Endothelial cell of umbilical vein (primary cell): ENCODE measurements around the gene TRIP13.

Experiments
- EZH2 ChIP-seq: IDR thresholded peaks from 2 replicates; pipeline ENCODE4 v1.6.1; 2012; ENCODE audit warnings: borderline replicate concordance, low read depth, mild to moderate bottlenecking, moderate library complexity, low read length, inconsistent platforms; ENCODE audit not compliant: severe bottlenecking
- FOS ChIP-seq: IDR thresholded peaks from 2 replicates; pipeline ENCODE4 v1.6.1; 2011; ENCODE audit warnings: mild to moderate bottlenecking, low read length, moderate library complexity, borderline replicate concordance; ENCODE audit not compliant: insufficient read depth
- JUN ChIP-seq: IDR thresholded peaks from 2 replicates; pipeline ENCODE4 v1.6.1; 2011; ENCODE audit warnings: borderline replicate concordance, low read depth; ENCODE audit not compliant: insufficient read length, insufficient read depth
- MYC ChIP-seq: IDR thresholded peaks from one replicate; pipeline ENCODE4 v1.6.1; 2011; ENCODE audit warnings: mild to moderate bottlenecking, low read depth, low read length
- POLR2A ChIP-seq: IDR thresholded peaks from 2 replicates; pipeline ENCODE4 v1.6.1; 2012; ENCODE audit warnings: low read depth, mild to moderate bottlenecking, control low read depth, low read length
- POLR2AphosphoS5 ChIP-seq: IDR thresholded peaks from 2 replicates; pipeline ENCODE4 v1.6.1; 2012; ENCODE audit warnings: low read depth, mild to moderate bottlenecking, control low read depth, low read length, moderate library complexity; ENCODE audit not compliant: insufficient read depth
- TF ChIP-seq, protein P1 (sequence below), 2 donors: IDR thresholded peaks; 1 replicate in 1 of 2; 2 replicates in 1 of 2; pipeline ENCODE4 v1.5.1; 2011; ENCODE audit warnings: low read length in 2 of 2, mild to moderate bottlenecking in 2 of 2, moderate library complexity in 2 of 2, control low read depth in 1 of 2, inconsistent platforms in 1 of 2, low read depth in 1 of 2; ENCODE audit not compliant: insufficient read depth in 1 of 2; ENCODE audit errors: extremely low read depth in 1 of 2
- TF ChIP-seq, protein P2 (sequence below): IDR thresholded peaks from 2 replicates; pipeline ENCODE4 v1.6.1; 2011; ENCODE audit not compliant: insufficient read depth, insufficient read length

DNA sequence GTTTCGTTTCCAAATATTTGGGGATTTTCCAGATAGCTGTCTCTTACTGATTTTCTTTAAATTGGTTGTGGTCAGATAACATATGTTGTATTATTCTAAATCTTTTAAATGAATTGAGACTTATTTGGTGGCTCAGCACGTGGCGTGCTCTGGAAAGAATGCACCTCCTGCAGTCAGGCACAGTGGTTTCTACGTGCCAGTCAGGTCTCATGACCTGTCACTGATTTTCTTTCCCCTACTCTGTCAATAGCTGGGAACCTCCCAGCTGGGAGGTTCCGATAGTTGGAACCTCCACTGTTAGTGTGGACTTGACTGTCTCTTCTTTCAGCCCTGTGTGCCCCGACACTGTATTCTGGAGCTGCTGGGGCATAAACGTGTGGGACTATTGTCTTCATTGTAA lies 27.6 kb downstream of the TRIP13 start:
- TF ChIP-seq POLR2A (no peak), JUN (no peak), POLR2AphosphoS5 (no peak), EZH2 (no peak), MYC (no peak), FOS (no peak)
- TF ChIP-seq, protein P1, sequence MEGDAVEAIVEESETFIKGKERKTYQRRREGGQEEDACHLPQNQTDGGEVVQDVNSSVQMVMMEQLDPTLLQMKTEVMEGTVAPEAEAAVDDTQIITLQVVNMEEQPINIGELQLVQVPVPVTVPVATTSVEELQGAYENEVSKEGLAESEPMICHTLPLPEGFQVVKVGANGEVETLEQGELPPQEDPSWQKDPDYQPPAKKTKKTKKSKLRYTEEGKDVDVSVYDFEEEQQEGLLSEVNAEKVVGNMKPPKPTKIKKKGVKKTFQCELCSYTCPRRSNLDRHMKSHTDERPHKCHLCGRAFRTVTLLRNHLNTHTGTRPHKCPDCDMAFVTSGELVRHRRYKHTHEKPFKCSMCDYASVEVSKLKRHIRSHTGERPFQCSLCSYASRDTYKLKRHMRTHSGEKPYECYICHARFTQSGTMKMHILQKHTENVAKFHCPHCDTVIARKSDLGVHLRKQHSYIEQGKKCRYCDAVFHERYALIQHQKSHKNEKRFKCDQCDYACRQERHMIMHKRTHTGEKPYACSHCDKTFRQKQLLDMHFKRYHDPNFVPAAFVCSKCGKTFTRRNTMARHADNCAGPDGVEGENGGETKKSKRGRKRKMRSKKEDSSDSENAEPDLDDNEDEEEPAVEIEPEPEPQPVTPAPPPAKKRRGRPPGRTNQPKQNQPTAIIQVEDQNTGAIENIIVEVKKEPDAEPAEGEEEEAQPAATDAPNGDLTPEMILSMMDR (IDR thresholded peaks at IDR 0.05; ENCODE audit: extremely low read depth in 1 of 2, insufficient read depth in 1 of 2, low read depth in 1 of 2, low read length in 2 of 2), result no peak
- TF ChIP-seq, protein P2, sequence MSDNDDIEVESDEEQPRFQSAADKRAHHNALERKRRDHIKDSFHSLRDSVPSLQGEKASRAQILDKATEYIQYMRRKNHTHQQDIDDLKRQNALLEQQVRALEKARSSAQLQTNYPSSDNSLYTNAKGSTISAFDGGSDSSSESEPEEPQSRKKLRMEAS, result no peak
